CD4-positive, alpha-beta T cell (primary cell): Measurements from ENCODE around the gene SLC25A33. TPM values are rescaled to one million over a fixed set of nuclear protein-coding genes. Genes with fewer than 3 reads are reported as not detected.
"Not testable (repeated sequence)": the region's sequence is repeated elsewhere in the genome, so short reads cannot be mapped to it uniquely, and the experiment has no call there.

Experiments used
- ATAC-seq: fragments of 200-7000 bp; cut with Tn5 transposase; one replicate; pipeline ENCODE4 v1.10.0; 2022; ENCODE audit warnings: mild to moderate bottlenecking; ENCODE audit not compliant: poor library complexity
- CTCF ChIA-PET: fragments of 350-600 bp; sonication (Branson Sonifier 250); formaldehyde crosslinking; loops from one replicate; lab custom pipeline; 2021; ENCODE audit warnings: antibody characterized with exemption, inconsistent platforms; lab: Charles Lee
- POLR2A ChIA-PET: fragments of 350-600 bp; sonication (Branson Sonifier 250); formaldehyde crosslinking; loops from one replicate; lab custom pipeline; 2021; ENCODE audit warnings: antibody characterized with exemption, inconsistent platforms; lab: Charles Lee
- DNase-seq, 14 experiments: peaks; one replicate each; pipeline ENCODE4 v3.0.0-alpha.2; 2013 to 2020; ENCODE audit warnings: mixed read lengths in 2 of 14
- H3K27ac ChIP-seq, 2 donors: one replicate each; pipeline versions ENCODE4 v1.5.1 to v1.7.0; 2013; ENCODE audit warnings: low read length in 2 of 2, low read depth in 1 of 2, mild to moderate bottlenecking in 1 of 2
- H3K27me3 ChIP-seq, 2 experiments: 1 replicate in 1 of 2; 2 replicates in 1 of 2; pipeline versions ENCODE4 v1.6.1 to v1.7.0; 2013; ENCODE audit warnings: low read length in 2 of 2, control low read depth in 1 of 2, mild to moderate bottlenecking in 1 of 2, moderate library complexity in 1 of 2; ENCODE audit not compliant: insufficient read depth in 2 of 2, control insufficient read depth in 1 of 2
- H3K36me3 ChIP-seq: one replicate; pipeline ENCODE4 v1.6.1; 2013; ENCODE audit warnings: low read length, control low read depth; ENCODE audit not compliant: insufficient read depth
- H3K4me1 ChIP-seq: one replicate; pipeline ENCODE4 v1.6.1; 2013; ENCODE audit warnings: low read length, control low read depth; ENCODE audit not compliant: insufficient read depth
- H3K4me3 ChIP-seq: one replicate; pipeline ENCODE4 v1.5.1; 2013; ENCODE audit warnings: mild to moderate bottlenecking, low read length, moderate library complexity
- H3K9me3 ChIP-seq, 2 experiments: 1 replicate in 1 of 2; 2 replicates in 1 of 2; pipeline versions ENCODE4 v1.6.1 to v1.7.0; 2013; ENCODE audit warnings: low read length in 2 of 2, mild to moderate bottlenecking in 2 of 2, control low read depth in 1 of 2, moderate library complexity in 1 of 2; ENCODE audit not compliant: control insufficient read depth in 1 of 2, insufficient read depth in 1 of 2
- H3K27ac Mint-ChIP-seq: one replicate; pipeline ENCODE4 v1.8.0; 2020; ENCODE audit warnings: mixed read lengths
- H3K27me3 Mint-ChIP-seq: one replicate; pipeline ENCODE4 v1.8.0; 2021; ENCODE audit warnings: mixed read lengths
- H3K36me3 Mint-ChIP-seq: one replicate; pipeline ENCODE4 v1.8.0; 2021; ENCODE audit warnings: low read depth, mixed read lengths
- H3K4me1 Mint-ChIP-seq: one replicate; pipeline ENCODE4 v1.8.0; 2021; ENCODE audit warnings: low read depth, mixed read lengths
- H3K4me3 Mint-ChIP-seq: one replicate; pipeline ENCODE4 v1.8.0; 2020; ENCODE audit warnings: mild to moderate bottlenecking, mixed read lengths
- H3K9me3 Mint-ChIP-seq: one replicate; pipeline ENCODE4 v1.8.0; 2020; ENCODE audit warnings: mixed read lengths
- CTCF ChIP-seq: fragments of 200-600 bp; IDR thresholded peaks from one replicate; pipeline ENCODE4 v1.8.0; 2022; ENCODE audit warnings: antibody characterized with exemption, mild to moderate bottlenecking
- intact Hi-C, 2 experiments: fragments of 100-400 bp; cut with DNase I in 1 of 2; cut with micrococcal nuclease in 1 of 2; formaldehyde crosslinking; loops; one replicate each; pipeline versions ENCODE4 v1.15.1 to v1.9.0; 2023 to 2025; cut with DNase I, micrococcal nuclease
- total RNA-seq, 174 experiments: library from RNA in 2 of 174; stranded (reverse) in 2 of 174; gene quantifications; one replicate each; pipeline ENCODE4 v1.2.3 and lab custom pipeline; 2021 to 2026

Gene SLC25A33
- total RNA-seq, 2 experiments from 2014 or later, result 5.9 to 6.6 TPM

DNA sequence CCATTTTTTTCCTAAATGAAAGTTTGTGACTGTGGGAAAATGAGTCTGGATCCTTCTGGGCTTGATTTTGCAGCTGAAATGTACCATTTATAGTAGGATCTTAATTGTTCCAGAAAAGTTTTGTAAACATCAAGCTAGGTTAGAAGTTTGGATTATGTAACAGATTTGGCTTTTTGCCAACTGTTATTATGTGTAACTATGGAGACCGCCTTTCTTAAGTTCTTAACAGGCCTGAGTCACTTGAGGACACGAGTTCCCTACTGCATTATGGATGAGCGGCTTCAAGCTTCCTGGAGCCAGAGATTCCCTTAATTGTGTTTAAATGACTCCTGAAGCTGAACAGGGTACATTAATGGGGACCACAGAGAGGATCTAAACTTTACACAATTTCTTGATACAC is 22.2 kb downstream of the SLC25A33 start:
- Histone ChIP-seq H3K9me3 (no peaks in the 10 kb centered on the region), H3K4me3 (no peak overlapping the region), H3K36me3 (peaks cover 6% of the 10 kb centered on the region), H3K27ac (no peak overlapping the region), H3K4me1 (peaks cover 22% of the 10 kb centered on the region), H3K27me3 (no peaks in the 10 kb centered on the region)
- Mint-ChIP-seq H3K27me3 (no peaks in the 10 kb centered on the region), H3K4me1 (peaks cover 41% of the 10 kb centered on the region), H3K36me3 (peaks cover 34% of the 10 kb centered on the region), H3K9me3 (no peaks in the 10 kb centered on the region), H3K27ac (peak overlapping the region; percentile 63), H3K4me3 (peak overlapping the region; percentile 15)
- intact Hi-C loops, result loop anchor here in 1 of 2 experiments (5.0 kb wide), 1 partner anchor 249 kb away; no protein-coding TSS in a partner anchor
- ATAC-seq (peak; percentile 51), DNase-seq (peak in 4 of 14 experiments; percentile 6 to 73 (median 47))
- no peak for TF ChIP-seq CTCF
- CTCF ChIA-PET, result interaction anchor here (1.0 kb wide), 1 partner anchor 12 kb away, joined by 4 read pairs; no protein-coding TSS in a partner anchor
- POLR2A ChIA-PET, result no interaction called here

GRCh38 chr1:9569267-9569666 is 30.0 kb downstream of the SLC25A33 start:
- no peaks in the 10 kb centered on the region for H3K9me3 ChIP-seq
- H3K36me3 ChIP-seq, result no peaks in the 10 kb centered on the region
- no peak overlapping the region for H3K27ac ChIP-seq
- Mint-ChIP-seq H3K4me3 (no peak overlapping the region), H3K9me3 (no peaks in the 10 kb centered on the region), H3K4me1 (no peaks in the 10 kb centered on the region), H3K27ac (no peak overlapping the region), H3K36me3 (peaks cover 39% of the 10 kb centered on the region), H3K27me3 (no peaks in the 10 kb centered on the region)
- no peak for ATAC-seq
- H3K27me3 ChIP-seq, result no peaks in the 10 kb centered on the region
- no peak for TF ChIP-seq CTCF
- ChIA-PET POLR2A (no interaction called here), CTCF (interaction anchor here (0.8 to 2.1 kb wide), 2 partner anchors 14 to 71 kb away, joined by 3 to 4 read pairs; no protein-coding TSS in a partner anchor)
- H3K4me1 ChIP-seq, result no peaks in the 10 kb centered on the region
- H3K4me3 ChIP-seq, result no peak overlapping the region
- DNase-seq, result no peak
- intact Hi-C loops, result no loop called here

DNA sequence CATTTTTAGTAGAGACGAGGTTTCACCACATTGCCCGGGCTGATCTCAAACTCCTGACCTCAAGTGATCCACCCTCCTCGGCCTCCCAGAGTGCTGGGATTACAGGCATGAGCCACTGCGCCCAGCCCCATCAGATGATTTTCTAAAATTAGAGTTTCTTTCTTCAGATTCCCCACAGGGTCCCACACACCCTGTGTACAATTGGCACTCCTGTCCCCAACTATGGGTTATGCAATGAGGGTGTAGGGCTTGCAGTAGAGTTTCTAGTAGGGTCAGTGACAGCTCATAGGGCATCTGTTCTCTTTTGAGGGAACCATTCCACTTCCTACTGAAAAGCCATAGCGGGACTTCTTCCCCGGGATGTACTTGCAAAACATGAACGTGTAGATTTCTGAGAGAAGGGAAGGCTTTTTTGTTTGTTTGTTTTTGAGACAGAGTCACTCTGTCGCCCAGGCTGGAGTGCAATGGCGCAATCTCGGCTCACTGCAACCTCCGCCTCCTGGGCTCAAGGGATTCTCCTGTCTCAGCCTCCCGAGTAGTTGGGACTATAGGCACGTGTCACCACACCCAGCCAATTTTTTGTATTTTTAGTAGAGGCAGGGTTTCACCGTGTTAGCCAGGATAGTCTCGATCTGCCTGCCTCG is 31.7 kb downstream of the SLC25A33 start:
- H3K27ac Mint-ChIP-seq, H3K9me3 Mint-ChIP-seq, H3K9me3 ChIP-seq, DNase-seq, H3K4me3 Mint-ChIP-seq, H3K4me3 ChIP-seq, H3K36me3 ChIP-seq, H3K4me1 ChIP-seq, H3K27ac ChIP-seq, H3K27me3 ChIP-seq, H3K4me1 Mint-ChIP-seq, ATAC-seq, H3K27me3 Mint-ChIP-seq, POLR2A ChIA-PET: not testable (repeated sequence)
- intact Hi-C loops, result loop anchor here in 1 of 2 experiments (5.0 kb wide), 1 partner anchor 284 kb away; no protein-coding TSS in a partner anchor
- peaks cover 45% of the 10 kb centered on the region for H3K36me3 Mint-ChIP-seq
- CTCF ChIA-PET, result interaction anchor here (0.6 to 1.3 kb wide), 3 partner anchors 75 to 256 kb away, joined by 3 to 4 read pairs (median 4); no protein-coding TSS in a partner anchor
